RWPE1 (cell line): ENCODE data around the gene VSTM4.

Experiments
- CTCF ChIA-PET: fragments of 350-600 bp; sonication (Branson Sonifier 250); formaldehyde crosslinking; extraction: SDS; loops from one replicate; lab custom pipeline; 2021; lab: Yijun Ruan, JAX
- POLR2A ChIA-PET: fragments of 400-600 bp; formaldehyde crosslinking; extraction: SDS; loops from one replicate; lab custom pipeline; 2020; ENCODE audit warnings: antibody characterized with exemption; ENCODE audit not compliant: low non-redundant PET; lab: Yijun Ruan, JAX
- DNase-seq: peaks from one replicate; pipeline ENCODE4 v3.0.0; 2012; ENCODE audit warnings: low spot score
- H3K27ac ChIP-seq: fragments of 450-650 bp; 2 replicates; pipeline ENCODE4 v1.5.1; 2017
- CTCF ChIP-seq: fragments of 450-650 bp; conservative IDR thresholded peaks from 2 replicates; pipeline ENCODE4 v1.5.1; 2017; ENCODE audit warnings: low read depth, mild to moderate bottlenecking

The VSTM4 gene

GRCh38 chr10:49076319-49076718, 39.0 kb downstream of the VSTM4 start:
- DNase-seq: no peak
- no peak overlapping the region for H3K27ac ChIP-seq
- CTCF ChIA-PET: no interaction called here
- TF ChIP-seq CTCF: no peak
- POLR2A ChIA-PET: no interaction called here

GRCh38 chr10:49075743-49076142, 39.6 kb downstream of the VSTM4 start:
- DNase-seq: no peak
- H3K27ac ChIP-seq: no peak overlapping the region
- POLR2A ChIA-PET: no interaction called here
- CTCF ChIA-PET: no interaction called here
- TF ChIP-seq CTCF: no peak

DNA sequence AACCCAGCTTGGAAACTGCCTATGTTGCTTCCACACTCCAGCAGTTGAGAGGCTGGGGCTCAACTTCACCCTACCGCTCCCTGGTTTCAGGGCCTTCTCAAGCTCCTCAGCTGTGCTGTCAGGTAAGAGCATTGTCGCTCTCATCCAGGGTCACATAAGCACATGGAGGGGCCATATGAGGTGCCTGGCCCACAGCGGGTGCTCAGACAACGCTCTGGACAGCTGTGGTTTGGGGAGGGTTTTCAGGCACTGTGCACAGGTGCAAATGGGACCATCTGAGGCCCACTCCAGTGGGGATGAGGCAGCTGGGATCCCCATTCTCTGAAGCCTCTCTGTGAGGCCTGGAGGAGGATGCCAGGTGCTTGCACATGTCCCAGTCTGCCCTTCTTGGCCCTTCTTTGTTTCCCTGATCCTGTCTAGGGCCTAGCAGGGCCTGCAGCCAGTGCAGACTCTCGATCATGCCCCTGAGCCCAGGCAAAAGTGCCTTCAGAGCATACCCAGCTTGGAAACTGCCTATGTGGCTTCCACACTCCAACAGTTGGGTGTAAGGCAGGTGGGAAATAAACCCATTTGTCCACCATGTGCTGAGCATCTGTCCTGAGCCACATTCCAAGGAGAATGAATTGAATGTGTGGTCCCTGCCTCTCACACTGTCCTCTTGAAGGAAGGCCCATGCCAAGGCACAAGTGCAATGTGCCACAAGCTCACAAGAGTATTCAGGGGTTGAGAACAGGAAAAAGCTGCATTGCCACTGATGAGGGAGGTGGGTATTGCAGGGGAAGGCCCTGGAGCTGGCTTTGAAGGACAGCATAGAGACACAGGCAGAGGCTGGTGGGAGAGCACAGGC, 40.3 kb downstream of the VSTM4 start:
- TF ChIP-seq CTCF: no peak
- ChIA-PET POLR2A (no interaction called here), CTCF (no interaction called here)
- DNase-seq: no peak
- no peak overlapping the region for H3K27ac ChIP-seq

DNA sequence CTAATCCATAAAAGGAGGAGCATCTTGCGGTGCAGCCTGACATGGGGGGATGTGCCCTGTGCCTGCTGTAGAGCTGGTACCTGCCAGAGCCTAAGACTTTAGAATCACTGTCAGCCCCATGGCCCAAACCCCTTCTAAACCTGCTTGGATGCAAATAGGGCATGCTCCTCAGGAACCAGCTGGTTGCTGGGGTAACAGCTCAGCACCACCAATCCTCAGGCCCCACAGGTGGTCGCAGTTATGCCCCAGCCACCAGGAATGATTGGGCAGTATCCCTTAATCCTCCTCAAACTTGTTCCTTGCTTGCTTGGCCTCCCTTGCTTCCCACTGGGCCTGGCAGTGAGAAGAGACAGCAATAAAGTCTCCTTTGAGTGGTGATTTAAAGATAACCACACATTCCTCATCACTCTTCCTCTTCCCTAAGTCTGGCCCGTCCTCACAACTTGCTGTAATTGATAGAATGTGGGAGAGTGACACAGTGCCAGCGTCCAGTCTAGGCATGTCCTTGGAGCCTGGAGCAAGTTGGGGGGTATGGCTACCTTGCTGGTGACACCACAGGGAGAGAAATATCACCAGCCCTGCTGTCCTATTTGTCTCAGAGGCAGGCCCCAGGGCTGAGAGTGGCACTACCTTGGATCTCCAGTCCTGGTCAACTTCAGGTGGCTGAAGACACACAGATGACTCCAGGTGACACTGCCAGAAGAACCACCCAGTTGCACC, 43.0 kb downstream of the VSTM4 start:
- CTCF ChIA-PET: no interaction called here
- no peak for TF ChIP-seq CTCF
- POLR2A ChIA-PET: no interaction called here
- DNase-seq: no peak
- H3K27ac ChIP-seq: no peak overlapping the region

DNA sequence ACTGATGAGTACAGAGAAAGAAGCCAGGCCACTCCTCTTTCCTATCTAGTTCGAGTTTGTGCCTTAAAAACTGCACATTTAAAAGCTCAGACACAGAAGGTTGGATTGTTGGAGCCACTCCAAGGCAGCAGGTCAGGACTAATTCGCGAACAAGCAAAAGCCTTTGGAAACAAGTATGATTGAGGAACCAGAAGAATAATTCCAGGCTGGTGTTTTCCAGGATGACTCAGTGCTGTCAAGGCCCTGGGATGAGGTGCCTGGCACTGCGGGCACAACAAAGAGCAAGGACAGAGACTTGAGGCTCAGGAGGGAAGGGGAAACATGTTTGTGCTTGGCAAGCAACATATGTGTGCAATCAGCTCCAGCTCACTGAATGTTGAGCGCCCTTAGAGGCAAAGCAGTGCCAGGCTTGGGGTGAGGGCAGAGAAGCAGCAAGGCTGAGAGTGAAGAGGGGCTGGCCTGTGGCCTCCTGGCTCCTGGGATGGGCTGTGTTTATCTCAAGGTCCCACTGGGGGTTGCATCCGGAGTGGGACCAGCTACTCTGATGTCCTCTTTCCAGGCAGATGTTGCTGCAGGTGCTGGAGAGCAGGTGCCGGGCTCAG, 44.1 kb downstream of the VSTM4 start:
- DNase-seq: peak; percentile 49
- no peak for TF ChIP-seq CTCF
- H3K27ac ChIP-seq: peak overlapping the region; percentile 69
- ChIA-PET CTCF (no interaction called here), POLR2A (no interaction called here)

- DNase-seq: no peak
- ChIA-PET CTCF (no interaction called here), POLR2A (no interaction called here)
- peak overlapping the region; percentile 69 for H3K27ac ChIP-seq
- no peak for TF ChIP-seq CTCF
These were observed 44.6 kb downstream of the VSTM4 start for GRCh38 chr10:49070701-49071100.
